GM21360 (cell line): Measurements from ENCODE around the gene RAB15.
A peak's percentile ranks its signal among the peaks of the same experiment; 100 is the strongest.

ENCODE experiments used
- ATAC-seq: cut with Tn5 transposase; IDR thresholded peaks from one replicate; pipeline ENCODE4 v1.9.1; 2021; ENCODE audit warnings: mild to moderate bottlenecking, moderate library complexity; ENCODE audit not compliant: unreplicated experiment

Gene RAB15

DNA sequence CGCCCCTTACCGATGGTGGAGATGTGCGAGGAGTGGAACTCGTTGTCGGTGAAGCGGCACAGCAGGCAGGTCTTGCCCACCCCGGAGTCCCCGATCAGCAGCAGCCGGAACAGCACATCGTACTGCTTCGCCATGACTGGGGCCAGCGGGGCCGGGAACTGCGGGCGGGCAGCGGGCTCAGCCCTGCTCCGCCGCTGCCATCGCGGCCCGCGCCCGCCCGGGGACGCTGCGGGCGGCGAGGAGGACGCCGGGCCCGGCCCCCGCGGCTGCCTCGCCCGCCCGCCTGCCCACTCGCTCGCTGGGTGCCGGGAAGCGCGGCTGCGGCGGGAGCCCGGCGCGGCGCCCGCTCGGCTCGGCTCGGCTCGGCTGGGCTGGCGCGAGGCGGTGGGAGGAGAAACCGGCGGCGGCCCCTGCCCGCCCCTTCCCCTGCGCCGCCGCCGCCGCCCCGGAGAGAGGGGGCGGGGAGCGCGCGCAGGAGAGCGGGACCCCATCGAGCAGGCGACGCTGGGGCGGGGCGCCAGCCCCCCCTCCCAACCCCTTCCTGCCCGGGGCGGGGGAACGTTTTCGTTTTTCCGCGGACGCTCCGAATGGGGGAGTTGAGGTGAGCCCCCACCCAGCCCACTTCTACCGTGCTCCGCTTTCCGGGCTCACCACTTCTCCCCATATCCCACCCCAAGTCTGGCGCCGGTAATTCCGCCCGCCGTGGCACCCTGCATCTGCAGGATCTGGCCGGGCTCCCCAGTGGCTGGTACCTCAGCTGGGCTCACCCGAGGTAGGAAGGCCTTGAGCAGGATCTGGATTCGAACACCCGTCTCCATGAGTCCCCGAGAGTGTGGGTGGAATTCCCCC, at the start of gene RAB15:
RAB15 (minus strand) TSS at position 394 of the 849 bp plus-strand sequence; CDS start at position 134, 260 bp downstream.
- ATAC-seq, result no peak

DNA sequence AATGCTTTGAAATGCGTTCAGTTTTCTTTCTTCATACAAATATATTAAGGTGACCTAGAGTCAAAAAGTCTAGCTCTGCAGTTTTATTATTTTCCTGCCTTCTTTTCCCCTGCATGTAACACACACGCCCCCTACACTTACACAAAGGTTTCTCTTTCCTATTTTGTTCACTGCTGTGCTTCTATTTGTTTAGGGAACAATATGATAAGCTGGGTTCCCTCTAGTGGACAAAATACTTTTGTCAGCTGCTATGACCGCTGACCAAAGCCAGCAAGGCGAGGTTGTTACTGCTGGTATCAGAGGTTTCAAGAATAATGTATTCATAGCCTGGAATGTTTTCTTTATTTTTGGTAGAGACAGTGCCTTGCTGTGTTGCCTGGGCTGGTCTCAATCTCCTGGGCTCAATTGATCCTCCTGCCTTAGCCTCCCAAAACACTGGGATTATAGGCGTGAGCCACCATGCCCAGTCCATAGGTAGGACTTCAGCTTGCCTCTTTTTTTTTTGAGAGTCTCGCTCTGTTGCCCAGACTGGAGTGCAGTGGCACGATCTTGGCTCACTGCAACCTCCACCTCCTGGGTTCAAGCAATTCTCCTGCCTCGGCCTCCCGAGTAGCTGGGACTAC, 47.9 kb upstream of the RAB15 start:
- ATAC-seq, result no peak

DNA sequence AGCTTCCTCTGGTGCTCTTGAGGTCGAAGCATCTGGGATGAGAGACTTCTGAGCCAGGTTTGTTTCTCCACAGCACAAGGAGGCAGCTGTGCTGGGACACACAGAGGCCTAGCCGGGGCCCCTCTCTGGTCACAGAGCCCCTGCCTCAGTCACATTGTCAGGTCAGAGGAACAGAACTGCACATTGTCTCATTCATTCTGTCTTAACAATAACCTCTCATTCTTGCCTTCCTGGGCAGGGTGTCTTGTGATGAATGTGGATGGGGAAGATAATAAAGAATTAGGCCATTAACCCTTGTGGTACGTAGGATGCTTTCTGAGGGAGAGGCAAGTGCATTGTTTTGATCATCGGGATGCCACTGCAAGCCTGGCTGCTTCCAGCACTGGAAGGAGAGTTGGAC, 44.3 kb upstream of the RAB15 start:
- no peak for ATAC-seq

DNA sequence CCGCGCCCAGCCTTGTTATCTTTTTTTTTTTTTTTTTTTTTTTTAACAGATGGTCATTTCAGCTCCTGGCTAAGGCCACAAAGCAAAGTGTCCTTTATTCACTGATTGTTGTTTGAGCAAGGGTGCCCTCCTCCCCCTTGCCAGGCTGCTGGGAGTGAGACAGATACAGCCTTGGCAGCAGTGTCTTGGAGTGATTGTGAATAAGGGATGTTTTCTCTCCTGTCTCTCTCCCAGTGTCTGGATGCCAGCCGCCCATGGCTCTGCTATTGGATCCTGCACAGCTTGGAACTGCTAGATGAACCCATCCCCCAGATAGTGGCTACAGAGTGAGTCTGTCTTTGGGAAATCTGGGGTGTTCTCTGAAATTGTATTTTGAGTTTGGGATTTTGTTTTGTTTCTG, 43.3 kb upstream of the RAB15 start:
- ATAC-seq, result no peak

DNA sequence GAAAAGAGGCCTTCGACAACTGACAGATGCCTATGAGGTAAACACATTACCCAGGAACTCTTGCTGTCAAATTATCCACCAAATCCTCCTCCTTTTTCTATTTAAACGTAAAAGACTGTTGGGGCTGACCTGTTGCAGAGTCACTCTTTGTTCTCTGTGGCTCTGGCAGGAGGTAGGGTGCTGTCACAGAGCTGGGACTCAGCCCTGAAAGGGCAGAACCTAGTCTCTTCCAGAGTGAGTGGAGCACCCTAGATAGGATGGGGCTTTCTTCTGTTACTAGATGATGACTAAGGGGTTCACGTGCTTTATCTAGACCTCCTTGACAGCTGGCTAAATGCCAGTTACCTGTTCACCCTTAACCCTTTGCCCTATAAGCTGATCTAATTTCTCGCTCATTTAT, 40.2 kb upstream of the RAB15 start:
- ATAC-seq, result no peak

DNA sequence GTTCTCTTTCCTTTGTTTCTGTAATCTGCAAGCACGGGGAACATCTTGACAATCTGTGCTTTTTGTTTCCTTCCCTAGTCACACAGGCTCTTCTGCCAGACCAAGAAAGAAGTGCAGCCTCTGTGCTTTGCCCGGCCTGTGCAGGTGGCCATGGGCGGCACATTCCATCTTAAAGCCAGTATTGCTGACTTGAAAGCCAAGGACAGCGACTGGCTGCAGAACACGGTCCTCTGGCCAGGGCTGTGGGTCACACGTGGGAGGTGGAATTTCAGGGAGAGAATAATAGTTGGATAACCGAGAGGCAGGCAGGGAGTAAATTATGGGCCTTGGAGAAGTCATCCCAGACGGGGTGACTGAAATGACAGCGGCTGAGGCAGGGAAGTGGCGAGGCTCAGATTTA, 39.4 kb upstream of the RAB15 start:
- ATAC-seq, result no peak

DNA sequence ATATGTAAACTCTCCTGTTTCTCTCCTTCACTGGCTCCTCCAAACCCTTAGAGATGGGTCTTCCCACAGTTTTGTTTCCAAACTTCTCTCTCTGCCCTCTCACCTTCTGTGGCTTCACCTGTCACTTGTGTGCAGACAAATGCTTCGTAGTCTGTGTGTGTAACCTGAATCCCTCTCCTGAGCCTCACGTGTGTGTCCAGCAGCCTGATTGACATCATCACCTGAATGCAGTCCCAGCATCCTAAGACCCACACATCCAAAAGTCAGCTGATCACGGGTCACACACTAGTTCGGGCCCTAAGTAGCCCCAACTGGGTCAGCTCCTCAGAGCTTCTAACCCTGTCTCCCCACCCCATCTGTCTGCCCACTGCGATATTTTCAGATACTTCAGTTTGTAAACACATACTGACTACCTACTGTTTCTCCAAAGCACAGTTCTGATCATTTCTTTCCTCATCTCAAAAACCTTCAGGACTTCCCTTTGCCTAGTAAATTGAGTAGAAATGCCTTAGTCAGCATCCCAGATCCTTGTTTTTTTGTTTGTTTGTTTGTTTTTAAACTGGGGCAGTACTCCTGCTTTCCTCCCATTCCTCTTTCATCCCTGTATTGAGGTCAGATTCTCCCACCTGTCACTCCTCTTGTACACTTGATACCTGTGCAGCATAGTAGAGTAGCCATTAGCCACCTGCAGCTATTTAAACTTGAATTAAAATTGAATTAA, 38.2 kb upstream of the RAB15 start:
- no peak for ATAC-seq

DNA sequence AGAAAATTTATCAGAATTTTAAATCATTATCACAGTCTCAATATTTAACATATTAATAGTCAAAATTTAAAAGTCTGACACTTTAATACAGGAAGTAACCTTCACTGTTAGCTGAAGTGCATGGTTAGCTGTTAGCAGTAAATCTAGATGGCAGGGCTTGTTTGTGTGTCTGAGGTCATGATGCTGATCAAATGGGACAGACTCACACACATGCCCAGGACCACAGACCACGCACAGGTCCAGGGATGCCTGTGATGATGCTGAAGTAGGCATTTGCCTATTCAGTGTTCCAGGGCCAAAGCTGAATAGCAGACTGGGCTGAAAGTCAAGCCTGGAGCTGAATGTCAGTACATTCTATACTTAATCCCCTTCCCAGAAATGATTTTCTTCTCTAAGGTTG, 35.1 kb upstream of the RAB15 start:
- ATAC-seq, result no peak

DNA sequence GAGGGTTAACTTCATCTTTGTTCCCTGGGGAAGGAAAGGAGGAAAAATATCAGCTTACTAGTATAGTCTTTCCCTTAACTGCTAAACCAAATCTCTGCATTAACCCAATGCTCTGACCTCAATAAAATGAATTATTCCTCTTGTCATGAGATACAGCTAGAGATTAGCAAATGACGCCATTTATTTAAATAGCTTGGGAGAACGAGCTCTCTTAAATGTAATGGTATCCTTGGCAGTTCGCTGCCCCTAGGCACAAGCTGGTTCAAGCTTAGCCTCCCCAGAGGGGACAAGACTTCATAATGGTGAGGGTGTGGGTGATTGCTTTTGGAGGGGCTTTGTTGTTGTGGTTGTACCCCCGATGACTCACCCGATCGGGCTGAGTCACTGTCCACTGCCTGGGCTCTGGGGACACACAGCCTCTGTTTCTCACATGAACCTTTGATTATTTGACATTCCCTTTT, 34.2 kb upstream of the RAB15 start:
- ATAC-seq, result no peak

DNA sequence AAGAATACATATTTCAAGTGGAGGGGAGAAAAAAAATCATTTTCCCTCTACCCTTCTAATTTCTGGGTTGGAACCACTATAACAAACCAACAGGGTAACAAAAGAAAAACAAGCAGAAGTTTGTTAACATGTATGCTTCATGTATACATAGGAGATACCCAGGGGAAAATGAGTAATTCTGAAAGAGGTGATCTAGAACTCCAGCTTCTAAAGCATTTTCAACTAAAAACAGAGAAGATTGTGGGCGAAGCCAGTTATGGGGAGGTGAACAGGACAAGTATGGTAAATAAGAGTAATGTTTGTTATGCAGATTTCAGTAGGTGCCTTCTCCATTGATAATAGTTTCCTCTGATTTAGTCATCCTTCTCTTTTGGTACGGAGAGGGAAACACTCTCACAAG, 31.3 kb upstream of the RAB15 start:
- ATAC-seq, result peak; percentile 71

DNA sequence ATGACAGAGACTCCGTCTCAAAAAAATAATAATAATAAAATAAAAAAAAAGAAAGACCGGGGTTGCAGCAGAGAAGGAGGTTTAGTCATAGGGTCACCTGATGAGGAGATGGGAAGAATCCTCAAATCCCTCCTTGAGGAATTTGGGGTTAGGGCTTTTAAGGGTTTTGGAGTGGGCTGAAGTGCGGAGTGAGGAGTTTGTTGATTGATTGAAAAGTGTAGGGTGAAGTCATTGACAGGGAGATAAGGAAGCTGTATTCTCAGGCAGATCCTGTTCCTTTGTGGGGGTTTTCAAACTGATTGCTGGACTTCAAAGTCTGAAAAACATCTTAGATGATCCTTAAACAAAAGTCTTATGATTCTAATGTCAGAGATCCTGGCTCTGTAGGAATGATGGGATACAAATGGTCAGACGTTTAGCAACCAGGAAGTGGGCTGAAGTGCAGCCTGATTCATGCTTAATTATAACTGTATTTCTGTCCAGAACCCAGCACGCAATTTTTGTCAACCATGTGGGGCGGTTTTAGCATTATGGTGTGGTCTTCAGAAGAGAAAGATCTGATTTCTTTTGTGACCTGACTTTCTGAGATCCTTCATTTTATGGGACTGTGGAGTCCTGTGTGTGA, 30.6 kb upstream of the RAB15 start:
- ATAC-seq, result no peak

DNA sequence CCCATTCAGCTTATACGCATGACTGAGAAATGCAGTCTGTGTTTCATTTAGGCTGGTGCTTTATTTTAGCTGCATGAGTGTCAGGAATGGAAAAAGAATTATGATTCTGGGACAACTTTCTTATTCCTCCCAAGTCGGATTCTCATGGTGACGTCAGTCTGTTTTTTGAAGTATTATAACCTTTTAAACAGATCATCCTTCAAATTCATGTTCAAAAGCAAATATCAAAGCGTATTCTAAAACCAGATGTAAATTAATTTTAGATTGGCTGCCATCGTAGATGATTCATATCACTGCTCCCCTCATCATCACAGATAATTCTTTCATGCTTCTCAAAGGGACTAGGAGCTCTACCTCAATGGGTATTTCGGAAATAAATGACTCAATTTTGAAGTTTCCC, 29.6 kb upstream of the RAB15 start:
- ATAC-seq, result no peak

DNA sequence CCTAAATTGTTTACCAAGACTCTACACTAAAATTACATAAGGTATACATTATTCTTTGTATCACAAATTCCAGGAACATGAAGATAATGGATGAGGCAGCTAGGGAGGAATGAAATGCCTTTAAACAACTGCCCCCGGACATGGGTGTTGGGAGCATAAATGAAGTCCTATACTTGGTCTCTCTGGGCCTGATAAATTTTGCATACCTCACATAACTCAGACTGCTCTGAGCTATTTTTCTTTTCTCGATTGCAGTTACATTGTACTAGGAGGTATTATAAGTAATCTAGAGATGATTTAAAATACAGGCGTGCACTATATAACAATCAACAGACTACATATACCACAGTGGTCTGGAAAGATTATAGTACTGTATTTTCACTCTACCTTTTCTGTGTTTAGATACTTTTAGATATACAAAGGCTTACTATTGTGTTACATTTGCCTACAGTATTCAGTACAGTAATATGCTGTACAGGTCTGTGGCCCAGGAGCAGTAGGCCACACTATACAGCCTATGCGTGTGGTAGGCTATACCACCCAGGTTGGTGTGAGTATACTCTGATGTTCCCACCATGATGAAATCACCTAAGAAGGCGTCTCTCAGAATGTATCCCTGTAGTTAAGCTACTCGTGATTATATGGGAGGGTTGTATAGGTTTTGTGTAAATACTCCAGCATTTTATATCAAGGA, 28.9 kb upstream of the RAB15 start:
- ATAC-seq, result no peak

DNA sequence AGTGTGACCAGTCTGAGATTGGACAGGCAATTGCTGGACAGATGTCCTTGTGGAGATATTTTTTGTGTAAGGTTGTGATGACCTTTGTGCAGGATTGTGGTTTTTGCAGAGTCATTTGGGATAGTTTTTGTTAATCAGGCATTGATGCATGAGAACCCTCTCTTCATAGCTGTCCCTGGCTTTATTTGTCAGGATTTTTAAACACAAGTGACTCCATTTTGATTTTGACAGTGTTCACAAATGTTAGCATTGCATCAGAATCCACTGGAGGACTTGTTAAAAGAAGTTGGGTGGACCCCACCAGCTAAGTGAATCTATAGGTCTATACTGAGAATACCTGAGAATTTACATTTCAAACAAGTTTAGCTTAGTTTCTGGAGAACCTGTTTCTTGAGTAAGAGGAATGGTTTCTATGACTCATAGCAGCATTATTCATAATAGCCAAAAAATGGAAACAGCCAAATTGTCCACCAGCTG, 26.4 kb upstream of the RAB15 start:
- no peak for ATAC-seq

DNA sequence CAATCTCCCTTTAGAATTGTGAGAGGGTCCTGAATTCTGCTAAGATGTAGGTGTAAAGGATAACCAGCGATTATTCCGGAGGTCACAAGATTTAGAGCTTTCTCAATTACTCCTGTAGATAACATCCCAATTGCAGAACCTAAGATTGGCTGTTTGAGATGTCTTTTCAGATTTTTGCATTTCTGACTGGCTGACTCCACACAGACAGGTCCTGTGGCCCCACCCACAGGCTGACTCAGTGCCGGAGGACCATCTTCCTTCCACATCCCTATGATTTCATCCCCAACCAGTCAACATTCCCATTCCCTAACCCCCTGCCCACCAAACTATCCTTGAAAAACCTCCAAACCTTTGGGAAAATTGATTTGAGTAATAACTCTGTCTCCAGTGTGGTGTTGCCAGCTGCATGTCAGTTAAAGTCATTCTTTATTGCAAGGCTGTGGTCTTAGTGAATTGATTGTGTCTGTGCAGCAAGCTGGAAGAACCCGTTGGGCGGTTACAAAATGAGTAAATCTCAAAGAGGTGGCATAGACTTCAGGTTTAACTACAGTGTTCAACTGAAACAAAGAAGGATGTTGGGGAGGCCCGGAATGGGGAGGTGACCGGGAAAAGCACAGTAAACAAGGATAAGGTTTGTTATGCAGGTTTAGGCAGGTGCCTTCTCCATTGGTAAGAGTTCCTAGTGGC, 25.1 kb upstream of the RAB15 start:
- ATAC-seq, result no peak

DNA sequence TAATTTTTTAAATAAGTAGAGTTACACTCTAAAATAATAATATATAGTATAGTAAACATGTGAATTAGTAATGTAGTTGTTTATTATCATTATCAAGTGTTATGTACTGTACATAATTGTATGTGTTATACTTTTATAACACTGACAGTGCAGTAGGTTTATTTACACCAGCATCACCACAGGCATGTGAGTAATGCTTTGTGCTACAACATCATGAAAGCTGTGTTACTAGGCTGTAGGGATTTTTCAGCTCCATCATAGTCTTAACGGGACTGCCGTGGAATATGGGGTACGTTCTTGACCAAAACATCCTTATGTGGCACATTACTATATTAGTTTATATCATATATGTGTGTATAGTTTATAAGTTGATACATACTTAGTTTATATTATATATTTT, 23.2 kb upstream of the RAB15 start:
- ATAC-seq, result no peak

DNA sequence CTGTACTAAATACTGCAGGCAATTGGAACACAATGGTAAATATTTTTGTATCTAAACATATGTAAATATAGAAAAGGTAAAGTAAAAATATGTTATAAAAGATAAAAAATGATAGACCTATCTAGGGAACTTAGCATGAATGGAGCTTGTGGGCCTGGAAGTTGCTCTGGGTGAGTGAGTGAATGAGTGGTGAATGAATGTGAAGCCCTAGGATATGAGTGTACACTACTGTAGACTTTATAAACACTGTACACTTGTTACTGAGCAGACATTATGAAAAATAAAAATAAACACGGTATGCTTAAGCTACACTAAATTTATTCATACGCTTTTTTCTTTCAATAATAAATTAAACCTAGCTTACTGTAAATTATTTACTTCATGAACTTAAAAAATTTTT, 22.4 kb upstream of the RAB15 start:
- no peak for ATAC-seq

DNA sequence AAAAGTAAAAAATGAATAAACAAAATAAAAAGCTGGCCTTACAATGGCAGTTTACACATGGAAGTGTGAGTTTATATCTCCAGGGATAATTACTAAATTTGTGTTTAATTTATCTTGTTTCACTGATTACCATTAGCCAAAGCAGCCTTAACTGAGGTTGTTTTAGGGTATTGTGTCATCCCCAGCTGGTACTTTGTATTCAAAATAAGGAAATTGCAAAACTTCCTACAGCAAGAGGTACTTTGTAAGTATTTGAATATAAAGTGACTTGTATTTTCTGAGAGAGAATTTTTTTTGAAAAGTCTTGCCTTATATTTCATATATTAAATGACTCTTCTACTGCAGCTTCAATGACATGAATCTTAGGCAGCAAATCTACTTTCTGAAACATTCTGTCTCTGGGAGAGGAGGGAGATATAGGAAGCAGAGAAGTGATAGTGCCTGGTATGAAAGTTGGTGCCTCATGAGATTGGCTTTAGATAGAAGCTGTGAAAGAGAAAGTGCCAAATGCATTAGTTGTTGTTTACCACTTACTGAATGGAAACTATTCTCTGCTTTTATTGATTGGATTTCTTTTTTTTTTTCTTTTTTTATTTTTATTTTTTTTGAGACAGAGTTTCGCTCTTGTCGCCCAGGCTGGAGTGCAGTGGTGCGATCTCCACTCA, 21.3 kb upstream of the RAB15 start:
- no peak for ATAC-seq

DNA sequence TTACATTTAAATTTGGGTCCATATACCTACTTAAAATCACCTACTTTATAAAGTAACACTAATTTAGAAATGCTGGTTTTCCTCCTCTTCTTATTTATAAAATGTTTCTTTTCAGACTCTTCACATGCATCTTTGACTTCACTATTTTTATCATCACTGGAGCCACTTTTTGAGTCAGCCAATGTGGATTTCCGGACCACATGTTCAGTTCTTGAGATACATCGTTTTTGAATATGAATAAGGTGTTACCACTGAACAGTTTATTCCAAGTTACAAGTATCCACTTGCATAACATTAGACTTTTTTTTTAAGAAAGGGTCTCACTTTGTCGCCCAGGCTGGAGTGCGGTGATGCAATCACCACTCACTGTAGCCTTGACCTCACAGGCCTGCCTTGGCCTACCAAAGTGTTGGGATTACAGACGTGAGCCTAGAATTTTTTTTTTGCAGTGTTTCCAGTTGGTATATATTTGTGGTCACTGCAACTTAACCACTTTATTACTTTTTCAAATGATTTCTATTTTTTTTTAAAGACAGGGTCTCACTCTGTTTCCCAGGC, 20.3 kb upstream of the RAB15 start:
- no peak for ATAC-seq
